Measurements from ENCODE around the gene JSRP1.
A peak's percentile ranks its signal among the peaks of the same experiment; 100 is the strongest.

The JSRP1 gene

DNA sequence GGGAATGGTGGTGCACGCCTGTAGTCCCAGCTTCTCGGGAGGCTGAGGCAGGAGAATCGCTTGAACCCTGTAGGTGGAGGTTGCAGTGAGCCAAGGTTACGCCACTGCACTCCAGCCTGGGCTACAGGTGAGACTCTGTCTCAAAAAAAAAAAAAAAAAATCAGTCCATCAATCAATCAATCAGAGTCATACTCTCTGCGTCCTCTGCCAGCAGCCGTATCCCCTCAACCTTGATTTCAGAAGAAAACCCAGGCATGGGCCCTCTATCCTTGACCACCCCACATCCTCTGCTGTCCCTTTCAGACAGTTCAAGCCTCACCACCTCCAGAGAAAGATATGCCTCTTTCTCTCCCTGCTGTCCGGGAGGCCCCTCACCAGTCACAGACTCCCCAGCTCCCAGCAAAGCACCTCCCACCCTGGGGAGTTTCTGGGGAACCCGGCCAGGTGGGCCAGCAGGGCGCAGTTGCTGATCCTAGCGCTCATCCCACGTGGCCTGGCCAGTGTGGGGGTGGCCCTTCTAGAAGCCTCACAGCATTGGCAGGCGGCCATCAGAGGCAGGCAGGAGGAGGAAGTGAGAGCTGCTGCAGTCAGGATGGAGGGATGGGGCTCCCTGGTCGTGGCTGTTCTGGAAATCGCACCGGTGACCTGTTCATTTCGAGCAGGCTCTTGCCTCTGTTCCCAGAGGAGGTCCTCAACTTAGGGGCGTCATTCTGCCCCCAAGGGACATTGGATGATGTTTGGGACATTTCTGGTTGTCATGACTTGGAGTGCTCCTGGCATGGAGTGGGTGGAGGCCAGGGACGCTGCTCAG lies 10.2 kb upstream of the JSRP1 start (continued):
- TF ChIP-seq, protein P1, sequence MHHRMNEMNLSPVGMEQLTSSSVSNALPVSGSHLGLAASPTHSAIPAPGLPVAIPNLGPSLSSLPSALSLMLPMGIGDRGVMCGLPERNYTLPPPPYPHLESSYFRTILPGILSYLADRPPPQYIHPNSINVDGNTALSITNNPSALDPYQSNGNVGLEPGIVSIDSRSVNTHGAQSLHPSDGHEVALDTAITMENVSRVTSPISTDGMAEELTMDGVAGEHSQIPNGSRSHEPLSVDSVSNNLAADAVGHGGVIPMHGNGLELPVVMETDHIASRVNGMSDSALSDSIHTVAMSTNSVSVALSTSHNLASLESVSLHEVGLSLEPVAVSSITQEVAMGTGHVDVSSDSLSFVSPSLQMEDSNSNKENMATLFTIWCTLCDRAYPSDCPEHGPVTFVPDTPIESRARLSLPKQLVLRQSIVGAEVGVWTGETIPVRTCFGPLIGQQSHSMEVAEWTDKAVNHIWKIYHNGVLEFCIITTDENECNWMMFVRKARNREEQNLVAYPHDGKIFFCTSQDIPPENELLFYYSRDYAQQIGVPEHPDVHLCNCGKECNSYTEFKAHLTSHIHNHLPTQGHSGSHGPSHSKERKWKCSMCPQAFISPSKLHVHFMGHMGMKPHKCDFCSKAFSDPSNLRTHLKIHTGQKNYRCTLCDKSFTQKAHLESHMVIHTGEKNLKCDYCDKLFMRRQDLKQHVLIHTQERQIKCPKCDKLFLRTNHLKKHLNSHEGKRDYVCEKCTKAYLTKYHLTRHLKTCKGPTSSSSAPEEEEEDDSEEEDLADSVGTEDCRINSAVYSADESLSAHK (tag by site-specific recombination; IDR thresholded peaks at IDR 0.05), result peak; percentile 78
- TF ChIP-seq EGR2 (tag by site-specific recombination; IDR thresholded peaks at IDR 0.05; ENCODE audit: low read depth) (peak; percentile 61), ZFHX2 (tag by site-specific recombination; conservative IDR thresholded peaks at IDR 0.05) (peak; percentile 84)

DNA sequence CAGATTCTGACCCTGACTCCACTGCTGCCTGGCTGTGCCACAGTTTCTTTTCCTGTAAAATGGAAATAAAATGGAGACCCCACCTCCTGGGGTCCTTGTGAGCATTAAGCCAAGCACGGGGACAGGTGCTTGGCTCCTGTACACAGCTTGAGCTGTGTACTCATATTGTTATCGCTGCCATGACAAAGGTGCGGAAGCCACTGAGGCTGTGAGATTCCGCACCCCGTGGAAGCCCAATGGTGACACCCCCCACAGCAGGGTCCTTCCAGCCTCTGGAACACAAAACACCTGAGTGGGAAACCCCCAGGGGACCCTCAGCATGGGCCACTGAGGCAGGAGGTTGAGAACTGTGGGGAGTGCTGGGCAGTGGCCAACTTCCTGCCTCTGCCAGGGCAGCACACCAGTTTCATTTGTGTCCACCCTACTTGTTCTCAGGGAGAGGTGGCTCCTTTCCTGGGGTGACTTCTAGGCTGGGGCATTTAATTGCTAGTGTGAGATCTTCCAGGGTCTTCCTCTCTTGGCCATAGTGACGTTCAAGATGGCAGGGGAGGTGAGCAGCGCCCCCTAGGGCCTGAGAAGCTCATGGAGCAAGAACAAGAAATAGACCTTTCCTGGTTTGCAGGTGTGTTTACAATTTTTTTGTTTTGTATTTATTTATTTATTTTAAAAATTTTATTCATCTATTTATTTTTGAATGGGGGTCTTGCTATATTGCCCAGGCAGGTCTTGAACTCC lies 5.4 kb upstream of the JSRP1 start:
- Histone ChIP-seq H3K36me3 (ENCODE audit: control insufficient read depth in 2 of 2, insufficient read depth in 1 of 2, low read length in 2 of 2) (no peaks in the 10 kb centered on the region), H3K4me1 (ENCODE audit: control insufficient read depth, insufficient read depth, low read length) (no peaks in the 10 kb centered on the region), H3K9me3 (ENCODE audit: control insufficient read depth, insufficient read depth, low read depth, low read length) (no peaks in the 10 kb centered on the region), H3K4me3 (ENCODE audit: low read depth, low read length) (no peak overlapping the region), H3K27ac (ENCODE audit: extremely low read depth, low read depth, low read length) (no peak overlapping the region)
- TF ChIP-seq ZXDB (tag by site-specific recombination; IDR thresholded peaks at IDR 0.05), result no peak
- peak; percentile 77 for TF ChIP-seq SETDB1 (IDR thresholded peaks at IDR 0.05; ENCODE audit: insufficient read length, low read length)
- TF ChIP-seq, protein P2, sequence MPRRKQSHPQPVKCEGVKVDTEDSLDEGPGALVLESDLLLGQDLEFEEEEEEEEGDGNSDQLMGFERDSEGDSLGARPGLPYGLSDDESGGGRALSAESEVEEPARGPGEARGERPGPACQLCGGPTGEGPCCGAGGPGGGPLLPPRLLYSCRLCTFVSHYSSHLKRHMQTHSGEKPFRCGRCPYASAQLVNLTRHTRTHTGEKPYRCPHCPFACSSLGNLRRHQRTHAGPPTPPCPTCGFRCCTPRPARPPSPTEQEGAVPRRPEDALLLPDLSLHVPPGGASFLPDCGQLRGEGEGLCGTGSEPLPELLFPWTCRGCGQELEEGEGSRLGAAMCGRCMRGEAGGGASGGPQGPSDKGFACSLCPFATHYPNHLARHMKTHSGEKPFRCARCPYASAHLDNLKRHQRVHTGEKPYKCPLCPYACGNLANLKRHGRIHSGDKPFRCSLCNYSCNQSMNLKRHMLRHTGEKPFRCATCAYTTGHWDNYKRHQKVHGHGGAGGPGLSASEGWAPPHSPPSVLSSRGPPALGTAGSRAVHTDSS (tag by site-specific recombination; IDR thresholded peaks at IDR 0.05), result peak; percentile 52
- peak; percentile 100 for TF ChIP-seq ZNF157 (tag by site-specific recombination; IDR thresholded peaks at IDR 0.05)
- TF ChIP-seq ZIC2 (tag by site-specific recombination; IDR thresholded peaks at IDR 0.05), result peak; percentile 30; the same call in 1 of the 2 replicates
- TF ChIP-seq HOXD13 (CRISPR knock-in tag; IDR thresholded peaks at IDR 0.05; ENCODE audit: borderline replicate concordance), result no peak
- ChIA-PET POLR2A (interaction anchor here (0.8 to 1.0 kb wide), 2 partner anchors 22 to 195 kb away, joined by 3 to 5 read pairs; partner anchors contain the start of gene LMNB2), CTCF (interaction anchor here (0.5 to 3.0 kb wide), 19 partner anchors 8 to 651 kb away, joined by 3 to 29 read pairs (median 3); partner anchors contain the start of gene AMH)

DNA sequence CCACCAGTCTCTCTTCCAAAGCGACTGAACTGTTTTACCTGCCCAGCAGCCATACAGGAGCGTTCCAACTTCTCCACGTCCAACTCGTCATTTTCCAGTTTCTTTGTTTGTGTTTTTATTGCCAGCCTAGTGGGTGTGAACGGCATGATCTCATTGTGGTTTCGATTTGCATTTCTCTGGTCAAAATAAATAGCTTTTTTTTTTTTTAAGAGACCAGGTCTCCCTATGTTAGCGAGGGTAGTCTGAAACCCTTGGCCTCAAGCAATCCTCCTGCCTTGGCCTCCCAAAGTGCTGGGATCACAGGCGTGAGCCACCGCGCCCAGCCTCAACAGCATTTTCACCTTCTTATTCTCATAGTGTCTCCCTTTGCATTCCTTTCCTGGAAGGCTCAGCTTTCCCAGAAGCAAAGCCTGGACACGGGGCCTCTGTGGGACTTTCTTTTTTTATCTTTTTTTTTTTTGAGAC lies 4.2 kb upstream of the JSRP1 start:
- Histone ChIP-seq H3K36me3 (ENCODE audit: control insufficient read depth in 2 of 2, insufficient read depth in 1 of 2, low read length in 2 of 2) (no peaks in the 10 kb centered on the region), H3K27ac (ENCODE audit: extremely low read depth, low read depth, low read length) (no peak overlapping the region), H3K9me3 (ENCODE audit: control insufficient read depth, insufficient read depth, low read depth, low read length) (no peaks in the 10 kb centered on the region), H3K4me3 (ENCODE audit: low read depth, low read length) (no peak overlapping the region), H3K4me1 (ENCODE audit: control insufficient read depth, insufficient read depth, low read length) (no peaks in the 10 kb centered on the region)
- ChIA-PET CTCF (interaction anchor here (0.6 to 3.0 kb wide), 8 partner anchors 10 to 1034 kb away, joined by 3 to 29 read pairs (median 3); partner anchors contain the start of gene PLEKHJ1), POLR2A (interaction anchor here (0.6 to 1.9 kb wide), 6 partner anchors 16 to 1894 kb away, joined by 3 to 4 read pairs (median 4); partner anchors contain the start of genes GADD45B, LSM7 and SPPL2B)
- TF ChIP-seq ZNF335 (tag by site-specific recombination; conservative IDR thresholded peaks at IDR 0.05), result 0 out of 2 replicates have a peak, but pooled peaks have one; percentile 14
- 0 out of 2 replicates have a peak, but pooled peaks have one; percentile 57 for TF ChIP-seq ZEB2 (tag by site-specific recombination; IDR thresholded peaks at IDR 0.05)
- peak; percentile 63 for TF ChIP-seq ZNF366 (tag by site-specific recombination; conservative IDR thresholded peaks at IDR 0.05)
- peak; percentile 91 for TF ChIP-seq KLF10 (tag by site-specific recombination; IDR thresholded peaks at IDR 0.05)
- peak; percentile 88 for TF ChIP-seq KLF9 (tag by site-specific recombination; IDR thresholded peaks at IDR 0.05; ENCODE audit: low read depth)
- peak; percentile 55 for TF ChIP-seq FEZF1 (tag by site-specific recombination; IDR thresholded peaks at IDR 0.05)
- TF ChIP-seq, protein P1 (tag by site-specific recombination; IDR thresholded peaks at IDR 0.05), result peak; percentile 60; the same call in 1 of the 2 replicates
- TF ChIP-seq ZNF544 (tag by site-specific recombination; IDR thresholded peaks at IDR 0.05), result no peak
- peak; percentile 91 for TF ChIP-seq ZNF629 (tag by site-specific recombination; IDR thresholded peaks at IDR 0.05)
- TF ChIP-seq, protein P3, sequence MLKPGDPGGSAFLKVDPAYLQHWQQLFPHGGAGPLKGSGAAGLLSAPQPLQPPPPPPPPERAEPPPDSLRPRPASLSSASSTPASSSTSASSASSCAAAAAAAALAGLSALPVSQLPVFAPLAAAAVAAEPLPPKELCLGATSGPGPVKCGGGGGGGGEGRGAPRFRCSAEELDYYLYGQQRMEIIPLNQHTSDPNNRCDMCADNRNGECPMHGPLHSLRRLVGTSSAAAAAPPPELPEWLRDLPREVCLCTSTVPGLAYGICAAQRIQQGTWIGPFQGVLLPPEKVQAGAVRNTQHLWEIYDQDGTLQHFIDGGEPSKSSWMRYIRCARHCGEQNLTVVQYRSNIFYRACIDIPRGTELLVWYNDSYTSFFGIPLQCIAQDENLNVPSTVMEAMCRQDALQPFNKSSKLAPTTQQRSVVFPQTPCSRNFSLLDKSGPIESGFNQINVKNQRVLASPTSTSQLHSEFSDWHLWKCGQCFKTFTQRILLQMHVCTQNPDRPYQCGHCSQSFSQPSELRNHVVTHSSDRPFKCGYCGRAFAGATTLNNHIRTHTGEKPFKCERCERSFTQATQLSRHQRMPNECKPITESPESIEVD (tag by site-specific recombination; IDR thresholded peaks at IDR 0.05), result peak; percentile 66; the same call in 1 of the 2 replicates
- TF ChIP-seq ZNF211 (tag by site-specific recombination; IDR thresholded peaks at IDR 0.05; ENCODE audit: low read depth), result no peak

Measured in HEK293 (cell line).